Suprapubic skin (tissue), 4 donors: ENCODE data around the gene CNBP.
"Not testable (repeated sequence)": the region's sequence is repeated elsewhere in the genome, so short reads cannot be mapped to it uniquely, and the experiment has no call there.

Experiments
- POLR2A ChIP-seq, 2 donors: fragments of 450-650 bp; IDR thresholded peaks; one replicate each; pipeline ENCODE4 v1.6.1; 2017; ENCODE audit warnings: antibody characterized with exemption in 2 of 2, mild to moderate bottlenecking in 2 of 2, moderate library complexity in 2 of 2
- POLR2AphosphoS5 ChIP-seq, 3 donors: sonication (generic); formaldehyde crosslinking; IDR thresholded peaks; one replicate each; pipeline ENCODE4 v1.6.1; 2017; ENCODE audit warnings: antibody characterized with exemption in 3 of 3

DNA sequence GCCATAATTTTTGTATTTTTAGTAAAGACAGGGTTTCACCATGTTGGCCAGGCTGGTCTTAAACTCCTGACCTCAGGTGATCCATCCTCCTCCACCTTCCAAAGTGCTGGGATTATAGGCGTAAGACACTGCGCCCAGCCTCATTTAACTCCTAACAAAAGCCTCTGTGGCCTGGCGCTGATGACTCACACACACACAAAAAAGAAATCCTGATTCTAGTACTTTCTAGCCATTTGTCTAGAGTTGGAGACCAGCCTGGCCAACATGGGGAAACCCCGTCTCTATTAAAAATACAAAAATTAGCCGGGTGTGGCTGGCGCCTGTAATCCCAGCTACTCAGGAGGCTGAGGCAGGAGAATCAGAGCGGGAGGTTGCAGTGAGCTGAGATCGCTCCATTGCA lies 6.1 kb upstream of the CNBP start:
- TF ChIP-seq POLR2A, POLR2AphosphoS5 (IDR thresholded peaks at IDR 0.05): not testable (repeated sequence)
